GM23248 (cell line): ENCODE data around the gene TCEA2.

ENCODE experiments used
- EZH2 ChIP-seq: fragments of 200-600 bp; sonication (generic); IDR thresholded peaks from 2 replicates; pipeline ENCODE4 v1.6.1; 2018; ENCODE audit warnings: antibody characterized with exemption, mild to moderate bottlenecking; ENCODE audit not compliant: insufficient read depth, poor library complexity, severe bottlenecking
- EZH2phosphoT487 ChIP-seq: fragments of 200-600 bp; sonication (generic); IDR thresholded peaks from 2 replicates; pipeline ENCODE4 v1.6.1; 2018; ENCODE audit warnings: antibody characterized with exemption, moderate library complexity, mild to moderate bottlenecking, low read depth; ENCODE audit not compliant: insufficient read depth

DNA sequence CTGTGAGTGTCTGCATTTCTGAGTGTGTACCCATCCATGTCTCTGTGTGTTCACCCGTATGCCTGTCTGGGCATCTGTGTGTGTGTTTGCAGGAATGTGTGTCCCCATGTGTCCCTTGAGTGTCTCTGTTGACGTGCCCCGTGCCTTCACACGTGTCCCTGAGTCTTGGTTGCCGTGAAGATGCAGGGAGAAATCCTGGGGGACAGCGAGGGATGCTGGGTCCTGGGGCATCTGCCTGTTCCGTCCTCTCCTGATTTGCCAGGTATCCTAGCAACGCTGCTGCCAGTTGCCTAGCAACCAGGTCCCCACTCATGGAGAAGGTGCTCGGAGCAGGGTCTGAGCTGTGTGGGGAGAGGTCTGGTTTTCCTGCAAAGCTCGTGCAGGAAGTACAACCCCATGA is 27.2 kb downstream of the TCEA2 start:
- TF ChIP-seq EZH2: no peak
- TF ChIP-seq EZH2phosphoT487: no peak
